Measurements from ENCODE around the gene BTG4. TPM values are rescaled to one million over a fixed set of nuclear protein-coding genes. Genes with fewer than 3 reads are reported as not detected.

The BTG4 gene
- total and polyA plus RNA-seq, 2 of the 8 experiments (the other 6 are each of a cell fraction or from before 2014, with no cell fraction given): 0.06 TPM; not detected in 1

GRCh38 chr11:111550258-111550657 lies 38.1 kb upstream of the BTG4 start:
- ChIA-PET POLR2A (ENCODE audit: partially characterized antibody) (interaction anchor here (1.4 kb wide), 1 partner anchor 8 kb away, joined by 5 read pairs; no protein-coding TSS in a partner anchor), CTCF (ENCODE audit: partially characterized antibody) (interaction anchor here (0.8 to 6.1 kb wide), 5 partner anchors 8 to 16 kb away, joined by 3 to 30 read pairs (median 3); no protein-coding TSS in a partner anchor)
- Histone ChIP-seq H2BK15ac (ENCODE audit: low read length) (no peak overlapping the region), H3K27me3 (replicated peaks in 1 of 4; ENCODE audit: control insufficient read depth in 3 of 4, extremely low read depth in 1 of 4, insufficient read depth in 3 of 4, low read length in 3 of 4) (no peaks in the 10 kb centered on the region), H3K14ac (ENCODE audit: insufficient read length) (no peak overlapping the region), H3K4ac (replicated peaks; ENCODE audit: insufficient read length, low read depth, low read length) (no peak overlapping the region), H3K18ac (ENCODE audit: extremely low read depth, low read length) (no peak overlapping the region), H3K4me3 (ENCODE audit: extremely low read depth in 1 of 4, insufficient read depth in 2 of 4, low read depth in 3 of 4, low read length in 4 of 4) (no peak overlapping the region), H4K20me1 (replicated peaks in 1 of 2; ENCODE audit: control insufficient read depth in 1 of 2, insufficient read depth in 2 of 2, low read length in 2 of 2) (no peaks in the 10 kb centered on the region), H3K36me3 (ENCODE audit: control insufficient read depth in 2 of 4, insufficient read depth in 4 of 4, low read length in 3 of 4) (no peaks in the 10 kb centered on the region; a peak in 2 of 8 replicates), H4K91ac (replicated peaks; ENCODE audit: insufficient read length, low read length) (no peak overlapping the region), H3K79me1 (ENCODE audit: low read depth, low read length) (no peaks in the 10 kb centered on the region), H2AK5ac (ENCODE audit: low read depth, low read length) (no peak overlapping the region), H3K9ac (replicated peaks in 1 of 4; ENCODE audit: extremely low read depth in 1 of 4, low read depth in 3 of 4, low read length in 3 of 4) (no peak overlapping the region), H3K23ac (ENCODE audit: insufficient read length) (no peak overlapping the region), H2BK20ac (ENCODE audit: low read length) (no peak overlapping the region), H2BK12ac (ENCODE audit: low read depth, low read length) (no peak overlapping the region), H3K56ac (replicated peaks; ENCODE audit: insufficient read length, low read depth, low read length) (no peak overlapping the region), H3K9me3 (ENCODE audit: insufficient read depth in 2 of 2, low read depth in 1 of 2, low read length in 1 of 2) (no peaks in the 10 kb centered on the region), H4K8ac (ENCODE audit: extremely low read depth, insufficient read depth, low read length) (no peak overlapping the region), H4K5ac (ENCODE audit: insufficient read length, low read depth, low read length) (no peak overlapping the region), H2BK120ac (replicated peaks; ENCODE audit: low read depth, low read length) (no peak overlapping the region), H3K4me2 (ENCODE audit: insufficient read depth in 1 of 2, low read depth in 2 of 2, low read length in 2 of 2) (no peak overlapping the region), H2BK5ac (ENCODE audit: low read depth, low read length) (no peak overlapping the region), H2AFZ (ENCODE audit: low read length) (no peak overlapping the region), H3K27ac (ENCODE audit: low read depth, low read length) (no peak overlapping the region), H3K4me1 (replicated peaks in 1 of 4; ENCODE audit: control insufficient read depth in 3 of 4, insufficient read depth in 4 of 4, low read length in 3 of 4) (peaks cover 0 to 17% (median 3%) of the 10 kb centered on the region in 4 experiments; a peak in 4 of 7 replicates), H3K23me2 (ENCODE audit: low read depth, low read length) (no peaks in the 10 kb centered on the region; the same call in 1 of the 2 replicates), H3K79me2 (ENCODE audit: control insufficient read depth in 1 of 2, insufficient read depth in 2 of 2, low read length in 2 of 2) (no peaks in the 10 kb centered on the region)
- TF ChIP-seq SP4 (IDR thresholded peaks at IDR 0.05; ENCODE audit: low read length): no peak
- no peak for TF ChIP-seq SIX5 (IDR thresholded peaks at IDR 0.05; ENCODE audit: low read depth, low read length)
- TF ChIP-seq RXRA (IDR thresholded peaks at IDR 0.05; ENCODE audit: insufficient read depth, low read depth, low read length): no peak
- TF ChIP-seq RAD21 (IDR thresholded peaks at IDR 0.05 in 1 of 2, conservative IDR thresholded peaks at IDR 0.05 in 1 of 2; ENCODE audit: low read depth in 2 of 2, low read length in 2 of 2): no peak
- TF ChIP-seq CTBP2 (IDR thresholded peaks at IDR 0.05; ENCODE audit: borderline replicate concordance, insufficient read depth, insufficient read length, low read length): no peak
- TF ChIP-seq SP2 (IDR thresholded peaks at IDR 0.05; ENCODE audit: low read length): no peak
- TF ChIP-seq YY1 (IDR thresholded peaks at IDR 0.05; ENCODE audit: low read depth, low read length): no peak
- DNase-seq (ENCODE audit: low read depth in 1 of 2, low spot score in 2 of 2) (no peak), FAIRE-seq (no peak)
- 74% methylated on average over 2 of the region's 2 CpGs; no CpG with 5 or more reads in 1 of the 2 experiments for WGBS, 2 experiments (ENCODE audit: extremely low coverage in 1 of 2, insufficient coverage in 1 of 2, insufficient read length in 1 of 2, insufficient replicate concordance in 2 of 2, low coverage in 1 of 2, low lambda C conversion rate in 2 of 2, missing lambda C conversion rate in 1 of 2)

Data from H1 (cell line).